ENCODE results near the gene CALML3.

Gene CALML3

GRCh38 chr10:5506751-5507648, 17.8 kb upstream of the CALML3 start:
- no peak for DNase-seq (ENCODE audit: low read depth)

DNA sequence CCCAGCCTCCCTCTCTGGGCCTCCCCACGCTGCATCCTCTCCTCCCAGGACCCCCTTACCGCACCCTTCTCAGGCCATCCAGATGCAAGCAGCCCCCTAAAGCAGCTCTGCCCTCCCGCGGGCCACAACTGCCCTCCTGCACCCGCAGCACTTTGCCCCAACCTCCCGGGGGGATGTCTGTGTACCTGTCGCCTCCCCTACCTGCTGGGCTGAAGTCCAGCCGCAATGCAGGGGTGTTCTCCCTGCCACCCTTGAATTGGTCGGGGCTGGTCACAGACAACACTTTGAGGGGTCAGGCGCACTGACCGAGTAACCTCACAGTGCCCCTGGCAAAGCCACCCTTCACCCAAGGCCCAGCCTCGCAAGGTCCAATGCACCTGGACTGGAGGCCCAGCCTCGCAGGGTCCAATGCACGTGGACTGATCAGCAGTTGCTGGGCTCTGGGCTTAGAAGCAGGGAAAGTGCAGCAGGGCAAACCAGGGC, 17.1 kb upstream of the CALML3 start:
- DNase-seq (ENCODE audit: low read depth): no peak

GRCh38 chr10:5508161-5508604, 16.6 kb upstream of the CALML3 start:
- no peak for DNase-seq (ENCODE audit: low read depth)

GRCh38 chr10:5508786-5509185, 16.0 kb upstream of the CALML3 start:
- DNase-seq (ENCODE audit: low read depth): no peak

- no peak for DNase-seq (ENCODE audit: low read depth)
Observed at GRCh38 chr10:5509236-5509635, 15.5 kb upstream of the CALML3 start.

- DNase-seq (ENCODE audit: low read depth): no peak
Observed at GRCh38 chr10:5509691-5510090, 15.1 kb upstream of the CALML3 start.

- DNase-seq (ENCODE audit: low read depth): no peak
Observed at GRCh38 chr10:5510281-5511072, 14.3 kb upstream of the CALML3 start.

DNA sequence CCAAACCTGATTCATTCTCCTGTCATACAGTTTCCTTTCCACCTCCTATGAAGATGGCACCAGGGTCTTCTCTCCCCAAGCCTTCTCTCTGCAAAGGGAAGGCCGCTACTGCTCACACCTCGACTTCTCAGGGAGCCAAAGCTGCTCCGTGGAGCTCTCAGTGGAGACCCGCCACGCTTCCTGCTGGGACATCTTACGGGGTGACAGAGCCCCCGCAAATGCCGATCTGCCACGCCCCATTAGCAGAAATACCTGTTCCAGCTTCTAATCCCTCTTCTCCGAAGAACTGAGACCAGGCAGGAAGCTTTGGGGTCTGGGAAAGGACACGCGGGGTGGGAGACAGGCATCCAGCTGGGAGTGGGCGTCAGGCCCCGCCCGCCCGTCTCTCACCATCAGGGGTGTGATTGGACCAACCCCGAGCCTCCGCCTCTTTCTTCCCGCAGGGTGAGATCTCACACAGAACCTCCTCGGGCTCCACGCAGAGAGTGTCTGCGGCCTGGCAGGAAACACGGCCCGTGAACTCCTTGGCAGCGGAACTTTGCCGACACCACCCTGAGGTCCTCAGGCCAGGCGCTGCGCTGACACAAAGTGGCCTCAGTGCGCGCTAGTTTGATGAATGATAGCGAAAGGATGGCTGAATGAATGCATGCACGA, 13.4 kb upstream of the CALML3 start:
- DNase-seq (ENCODE audit: low read depth): no peak

DNA sequence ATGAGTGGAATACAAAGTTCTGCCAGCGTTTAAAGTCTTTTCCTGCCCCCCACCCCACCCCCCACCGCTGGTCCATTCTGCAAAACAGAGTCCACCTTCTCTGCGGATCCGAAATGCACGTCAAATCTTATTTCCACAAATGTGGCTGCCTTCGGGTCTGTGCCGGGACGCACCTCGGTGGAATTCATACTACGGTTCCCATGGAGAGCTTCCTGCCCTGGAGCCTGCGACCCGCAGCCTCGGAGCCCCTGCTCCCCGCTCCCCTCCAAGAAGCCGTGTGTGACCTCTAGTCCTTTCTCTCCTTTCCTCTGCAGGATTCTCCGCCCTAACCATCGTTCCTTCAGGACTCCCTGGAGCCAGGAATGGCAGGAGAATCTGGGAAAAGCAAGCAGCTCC, 12.9 kb upstream of the CALML3 start:
- no peak for DNase-seq (ENCODE audit: low read depth)

- no peak for DNase-seq (ENCODE audit: low read depth)
Observed at GRCh38 chr10:5512331-5512730, 12.4 kb upstream of the CALML3 start.

GRCh38 chr10:5512881-5513612, 11.7 kb upstream of the CALML3 start:
- DNase-seq (ENCODE audit: low read depth): no peak

DNA sequence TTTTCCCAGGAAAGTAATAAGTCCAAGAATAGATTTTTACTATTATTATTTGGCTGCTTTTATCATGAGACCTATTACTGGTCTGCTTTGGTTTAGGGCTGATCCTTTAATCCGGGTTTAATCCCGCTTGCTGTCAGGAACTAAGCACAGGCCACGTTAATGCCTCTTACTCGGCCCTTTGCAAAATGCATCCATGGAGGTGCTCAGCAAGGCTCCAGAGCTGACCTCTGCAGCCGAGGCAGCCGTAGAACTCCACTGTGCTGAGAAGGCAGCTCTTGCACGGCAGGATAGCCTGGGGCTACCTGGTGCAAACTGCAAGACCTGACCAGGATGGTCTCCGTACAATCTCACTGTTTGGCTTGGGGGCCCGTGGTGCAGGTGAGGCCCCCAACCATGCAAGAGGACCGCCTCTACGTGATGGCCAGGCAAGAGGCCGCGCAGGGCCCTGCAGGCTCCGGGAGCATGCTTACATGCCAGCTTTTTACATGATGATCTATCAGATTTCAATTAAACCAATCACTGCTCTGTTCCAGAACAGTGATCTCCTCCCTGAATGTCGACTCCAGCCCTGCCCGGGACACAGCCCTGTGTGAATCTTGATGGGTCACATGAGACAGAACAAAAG, 10.4 kb upstream of the CALML3 start:
- no peak for DNase-seq (ENCODE audit: low read depth)

DNA sequence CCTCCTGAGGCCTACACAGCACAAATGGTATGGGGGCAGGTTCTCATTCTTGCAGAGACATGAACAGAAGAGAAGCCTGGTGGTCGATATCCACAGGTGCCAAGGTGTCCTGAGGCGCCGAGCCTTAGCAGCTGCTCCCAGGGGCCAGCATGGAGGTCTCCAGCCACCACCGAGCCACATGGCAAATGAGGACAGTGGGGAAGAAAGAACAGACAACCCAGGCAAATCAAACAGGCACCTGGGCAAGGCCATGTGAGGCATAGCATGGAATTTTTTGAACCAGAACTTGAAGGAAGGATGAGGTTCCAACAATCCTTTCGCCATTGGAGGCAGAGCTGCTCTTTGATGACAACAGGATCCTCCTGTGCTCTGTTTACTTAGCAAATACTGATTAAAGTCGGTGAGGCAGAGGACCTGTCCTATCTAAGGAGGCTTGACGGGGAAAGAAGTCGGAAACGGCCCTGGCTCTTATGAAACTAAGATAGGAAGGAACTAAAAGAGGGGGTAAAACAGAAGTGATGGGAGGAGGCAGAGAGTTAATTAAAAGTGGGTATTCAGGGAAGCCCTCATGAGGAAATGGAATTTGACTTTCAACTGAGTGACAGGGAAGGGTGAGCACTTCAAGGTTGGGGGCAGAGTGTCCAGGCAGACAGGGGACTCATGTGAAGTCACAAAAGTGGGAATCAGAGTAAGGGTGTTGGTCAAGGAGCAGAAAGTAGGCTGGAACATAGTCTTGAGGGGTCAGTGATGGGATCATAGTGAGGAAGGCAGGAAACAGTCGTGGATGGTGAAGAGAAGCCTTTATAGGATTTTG, 8.6 kb upstream of the CALML3 start:
- DNase-seq (ENCODE audit: low read depth): no peak

DNA sequence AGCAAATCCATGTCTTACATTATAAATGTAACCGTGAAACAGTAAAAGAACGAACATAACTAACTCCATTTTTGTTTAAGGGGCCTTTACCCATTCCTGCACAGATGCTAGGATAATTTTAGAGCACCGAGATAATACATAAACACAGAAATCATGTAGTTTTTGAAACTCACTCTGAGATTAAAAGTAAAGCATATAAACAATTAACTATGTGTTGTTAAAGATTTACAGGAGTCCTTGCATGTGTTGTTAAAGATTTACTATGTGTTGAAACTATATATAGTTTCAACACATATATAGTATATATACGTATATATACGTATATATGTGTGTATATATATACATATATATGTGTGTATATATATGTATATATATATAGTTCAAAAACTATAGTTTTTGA, 7.2 kb upstream of the CALML3 start:
- DNase-seq (ENCODE audit: low read depth): no peak

DNA sequence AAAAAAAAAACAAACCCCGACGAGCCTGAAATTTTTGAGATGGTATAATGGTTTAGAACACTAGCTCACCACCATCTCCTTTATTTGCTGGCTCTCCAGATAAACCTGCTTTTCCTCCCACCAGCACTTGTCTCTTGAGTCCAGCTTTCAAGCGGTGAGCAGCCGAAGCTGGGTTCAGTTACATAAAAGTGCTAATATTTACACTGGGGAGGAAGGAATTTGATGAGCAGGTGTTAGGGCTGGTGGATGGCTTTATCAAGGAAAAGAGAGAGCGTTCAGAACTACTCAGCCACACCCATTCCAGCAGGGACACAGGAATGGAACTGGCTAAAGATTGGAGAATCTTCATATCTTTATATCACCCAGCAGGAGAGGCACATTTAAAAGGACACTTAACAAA, 6.6 kb upstream of the CALML3 start:
- no peak for DNase-seq (ENCODE audit: low read depth)

DNA sequence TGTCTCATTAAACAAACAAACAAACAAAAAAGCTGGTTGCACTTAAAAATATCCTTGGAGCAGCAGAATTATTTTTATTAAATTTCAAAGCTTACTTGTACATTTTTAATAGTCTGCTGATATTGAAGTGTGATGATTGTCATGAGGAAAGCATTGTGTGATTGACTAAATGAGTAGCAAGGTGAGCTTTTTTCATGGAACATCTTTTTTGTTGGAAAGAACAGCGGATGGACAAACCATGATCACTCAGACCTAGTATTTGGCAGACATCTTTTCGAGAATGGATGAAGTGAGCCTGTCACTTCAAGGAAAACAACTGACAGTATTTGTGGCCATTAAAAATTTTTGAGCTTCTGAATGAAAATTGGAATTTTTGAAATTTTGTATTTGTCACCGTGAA, 5.7 kb upstream of the CALML3 start:
- no peak for DNase-seq (ENCODE audit: low read depth)

DNA sequence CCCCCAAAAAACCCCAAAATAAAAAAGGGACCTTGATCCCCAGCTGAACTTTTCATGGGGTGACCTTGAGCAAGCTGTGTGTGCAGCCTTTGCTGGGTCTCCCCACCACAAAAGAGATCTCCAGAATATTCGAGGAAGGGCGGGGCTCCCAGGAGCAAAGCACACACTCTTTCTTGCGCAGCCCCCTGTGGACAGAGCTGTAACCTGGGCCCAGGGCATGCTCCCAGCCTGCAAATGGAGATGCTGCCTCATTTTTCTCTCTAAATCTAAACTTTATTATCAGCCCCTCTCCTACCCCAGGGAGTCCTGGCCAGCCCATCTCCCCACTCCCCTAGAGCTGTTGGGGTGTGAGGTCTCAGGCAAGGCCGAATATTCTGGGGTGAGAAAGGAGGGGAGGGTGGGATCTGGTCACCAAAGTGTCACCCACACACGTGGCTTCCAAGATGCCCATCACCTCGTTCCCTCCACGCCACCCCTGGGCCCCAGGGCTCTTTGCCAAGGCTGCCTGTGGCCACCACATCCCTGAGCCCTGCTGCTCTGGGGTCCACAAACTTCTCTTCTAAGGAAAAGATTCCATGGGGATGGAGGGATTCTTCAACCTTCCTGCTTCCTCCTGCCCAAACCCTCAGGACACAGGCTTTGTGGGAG, 1.7 kb upstream of the CALML3 start:
- DNase-seq (ENCODE audit: low read depth): no peak

GRCh38 chr10:5523796-5524574, 776 bp upstream of the CALML3 start:
- DNase-seq (ENCODE audit: low read depth): no peak

Measured in activated T-helper 1 cell treated with Interleukin-2 at 50 U/mL for 16 hours (primary cell).